A549 (cell line): ENCODE results near the gene IMPDH2. TPM values are rescaled to one million over a fixed set of nuclear protein-coding genes. Genes with fewer than 3 reads are reported as not detected.
A peak's percentile ranks its signal among the peaks of the same experiment; 100 is the strongest.

Source experiments
- ATAC-seq, 2 experiments: fragments of 200-7000 bp in 1 of 2; fragments of >200 bp in 1 of 2; cut with Nextera tagmentation in 1 of 2; cut with Tn5 transposase in 1 of 2; 3 replicates each; pipeline versions ENCODE4 v1.8.0 to v1.9.1; 2018 to 2020; ENCODE audit warnings: mild to moderate bottlenecking in 1 of 2, moderate library complexity in 1 of 2
- CTCF ChIA-PET: fragments of 300-600 bp; sonication (Branson Sonifier 250); formaldehyde crosslinking; extraction: SDS; loops from one replicate; lab custom pipeline; 2021; ENCODE audit warnings: antibody characterized with exemption, inconsistent platforms; lab: Yijun Ruan, JAX
- POLR2A ChIA-PET: fragments of 350-600 bp; formaldehyde crosslinking; extraction: SDS; loops from one replicate; lab custom pipeline; 2021; ENCODE audit warnings: antibody characterized with exemption, inconsistent platforms; lab: Yijun Ruan, JAX
- DNase-seq, 2 experiments: peaks; one replicate each; pipeline versions ENCODE4 v3.0.0 to v3.0.0-alpha.2; 2011 to 2016; ENCODE audit warnings: low read depth in 1 of 2, low spot score in 1 of 2
- FAIRE-seq: peaks from 2 replicates; lab custom pipeline; 2011; peaks lifted over from hg19 to GRCh38; lab: Jason Lieb, UNC
- H3K27ac ChIP-seq, 2 experiments: fragments of >200 bp; sonication (Bioruptor Twin); formaldehyde crosslinking; 3 replicates each; pipeline ENCODE4 v1.5.1; 2016 to 2017
- H3K4me1 ChIP-seq: fragments of >200 bp; sonication (Bioruptor Twin); formaldehyde crosslinking; 3 replicates; pipeline ENCODE4 v1.6.1; 2016
- H3K4me2 ChIP-seq: fragments of >200 bp; sonication (Bioruptor Twin); formaldehyde crosslinking; 3 replicates; pipeline ENCODE4 v1.6.1; 2016
- H3K4me3 ChIP-seq: fragments of >200 bp; sonication (Bioruptor Twin); formaldehyde crosslinking; 3 replicates; pipeline ENCODE4 v1.5.1; 2016
- H3K9me3 ChIP-seq: fragments of >200 bp; sonication (Bioruptor Twin); formaldehyde crosslinking; 3 replicates; pipeline ENCODE4 v1.6.1; 2016
- ATOH8 ChIP-seq: fragments of 250-450 bp; sonication (Bioruptor Pico); IDR thresholded peaks from 2 replicates; pipeline ENCODE4 v1.5.0; 2020; ENCODE audit warnings: low read depth, mild to moderate bottlenecking, moderate library complexity
- BCL3 ChIP-seq: fragments of >200 bp; sonication (Bioruptor Twin); formaldehyde crosslinking; IDR thresholded peaks from 3 replicates; pipeline ENCODE4 v1.6.1; 2016
- BHLHE40 ChIP-seq: IDR thresholded peaks from 2 replicates; pipeline ENCODE4 v1.6.1; 2012; ENCODE audit warnings: low read depth, low read length, inconsistent platforms
- CEBPB ChIP-seq, 2 experiments: fragments of >200 bp in 1 of 2; sonication (Bioruptor Twin) in 1 of 2; formaldehyde crosslinking in 1 of 2; IDR thresholded peaks; 2 replicates each; pipeline ENCODE4 v1.6.1; 2012 to 2016
- CHD4 ChIP-seq: fragments of 200-600 bp; sonication (generic); IDR thresholded peaks from 2 replicates; pipeline ENCODE4 v1.6.1; 2016; ENCODE audit warnings: antibody characterized with exemption, mild to moderate bottlenecking, borderline replicate concordance
- EP300 ChIP-seq, 2 experiments: fragments of >200 bp; sonication (Bioruptor Twin); formaldehyde crosslinking; IDR thresholded peaks; 2 replicates in 1 of 2; 3 replicates in 1 of 2; pipeline ENCODE4 v1.6.1; 2016 to 2017
- ESRRA ChIP-seq: fragments of 150-350 bp; IDR thresholded peaks from 2 replicates; pipeline ENCODE4 v1.6.1; 2014; ENCODE audit warnings: mild to moderate bottlenecking, low read length, borderline replicate concordance
- FOXS1 ChIP-seq: fragments of 250-450 bp; sonication (Bioruptor Pico); IDR thresholded peaks from 2 replicates; pipeline ENCODE4 v1.5.0; 2020; ENCODE audit warnings: mild to moderate bottlenecking, moderate library complexity
- GATA3 ChIP-seq: IDR thresholded peaks from 2 replicates; pipeline ENCODE4 v1.6.1; 2012; ENCODE audit warnings: borderline replicate concordance
- HOXB13 ChIP-seq: fragments of 250-450 bp; sonication (Bioruptor Pico); IDR thresholded peaks from 2 replicates; pipeline ENCODE4 v1.5.0; 2020; ENCODE audit warnings: low read depth, mild to moderate bottlenecking, moderate library complexity
- MAFK ChIP-seq: fragments of 450-650 bp; IDR thresholded peaks from 2 replicates; pipeline ENCODE4 v1.6.1; 2014; ENCODE audit not compliant: partially characterized antibody
- MAX ChIP-seq: IDR thresholded peaks from 2 replicates; pipeline ENCODE4 v1.6.1; 2012
- NFE2L2 ChIP-seq: fragments of 150-350 bp; conservative IDR thresholded peaks from 2 replicates; pipeline ENCODE4 v1.6.1; 2014; ENCODE audit warnings: low read length
- PBX3 ChIP-seq: IDR thresholded peaks from 2 replicates; pipeline ENCODE4 v1.6.1; 2012
- PHF8 ChIP-seq: fragments of 200-600 bp; sonication (generic); IDR thresholded peaks from 2 replicates; pipeline ENCODE4 v1.6.1; 2016; ENCODE audit warnings: low read depth, mild to moderate bottlenecking, antibody characterized with exemption, moderate library complexity, borderline replicate concordance
- POLR2A ChIP-seq: IDR thresholded peaks from 2 replicates; pipeline ENCODE4 v1.6.1; 2012; ENCODE audit warnings: mild to moderate bottlenecking, low read length
- POLR2AphosphoS2 ChIP-seq: conservative IDR thresholded peaks from 2 replicates; pipeline ENCODE4 v1.6.1; 2012; ENCODE audit warnings: low read length, improper control_type of control experiment, inconsistent platforms
- RNF2 ChIP-seq: fragments of 200-600 bp; sonication (generic); IDR thresholded peaks from 2 replicates; pipeline ENCODE4 v1.6.1; 2016; ENCODE audit warnings: low read depth, mild to moderate bottlenecking, antibody characterized with exemption, moderate library complexity, borderline replicate concordance
- SREBF2 ChIP-seq: fragments of 450-650 bp; IDR thresholded peaks from 2 replicates; pipeline ENCODE4 v1.6.1; 2014; ENCODE audit warnings: mild to moderate bottlenecking, moderate library complexity
- WGBS: methylation state at CpG from one replicate; pipeline ENCODE4 v1.1.6; 2017; ENCODE audit errors: missing lambda C conversion rate; 5-methylcytosine and 5-hydroxymethylcytosine counted together
- polyA plus RNA-seq, 4 experiments: library from polyadenylated mRNA; depleted of rRNA in 3 of 4; stranded (reverse); fragments of >200 nt; fragmentation: RNase III in 1 of 4; extraction: RNeasy Plus Mini Kit Qiagen cat#74134 plus additional on column Dnase treatment in 1 of 4; gene quantifications; 2 replicates in 3 of 4; 3 replicates in 1 of 4; pipeline ENCODE4 v1.2.3, GENCODE V29; 2011 to 2017
- TF ChIP-seq, protein P1 (sequence below): fragments of 150-350 bp; IDR thresholded peaks from 2 replicates; pipeline ENCODE4 v1.6.1; 2014; ENCODE audit warnings: low read depth, mild to moderate bottlenecking, low read length
- TF ChIP-seq, protein P2 (sequence below): fragments of >200 bp; sonication (Bioruptor Twin); formaldehyde crosslinking; IDR thresholded peaks from 2 replicates; pipeline ENCODE4 v1.6.1; 2016

IMPDH2 gene
- polyA plus RNA-seq, 2 of the 4 experiments (the other 2 are of a cell fraction), result 175 to 212 TPM

GRCh38 chr3:49026536-49026935 lies 2.7 kb downstream of the IMPDH2 start (continued):
- TF ChIP-seq PBX3 (no peak), MAFK (no peak), ESRRA (no peak), HOXB13 (no peak), BCL3 (no peak), RNF2 (no peak), EP300 (IDR thresholded peaks at IDR 0.05) (no peak)
- TF ChIP-seq, all 56 proteins: peak for 0

DNA sequence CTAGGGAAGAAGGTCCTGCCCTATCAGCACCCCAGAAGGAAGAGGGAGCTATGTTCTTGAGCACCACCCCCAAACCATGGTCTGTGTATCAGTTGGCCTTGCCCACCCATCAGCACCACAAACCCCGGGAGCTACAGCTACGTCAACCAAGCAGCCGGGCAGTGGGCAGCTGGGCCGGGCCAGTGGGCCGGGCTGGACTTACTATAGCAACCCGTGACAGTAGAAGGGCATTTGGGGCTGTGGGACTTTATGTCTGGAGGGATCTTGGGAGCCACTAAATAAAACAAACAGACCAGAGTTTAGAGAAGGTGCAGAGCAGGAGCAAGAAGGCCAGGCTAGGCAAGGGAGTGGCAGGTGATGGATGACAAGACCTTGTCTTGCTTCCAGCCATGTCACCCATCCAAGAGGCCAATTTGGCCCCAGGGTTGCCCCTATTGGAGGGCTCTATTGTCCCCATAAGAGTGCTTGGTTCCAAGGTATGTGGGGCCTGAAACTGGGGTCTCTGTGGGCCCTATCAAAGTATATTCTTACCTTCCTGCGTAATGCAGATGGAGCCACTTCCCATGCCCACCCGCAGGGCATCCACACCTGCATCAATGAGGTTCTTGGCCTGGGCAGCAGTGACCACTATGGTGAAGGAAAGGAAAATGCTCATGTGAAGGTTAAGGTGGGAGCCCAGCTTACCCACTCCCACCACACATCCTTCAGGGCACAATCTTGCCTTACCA lies 3.2 kb downstream of the IMPDH2 start:
- Histone ChIP-seq H3K4me3 (no peak overlapping the region), H3K9me3 (no peaks in the 10 kb centered on the region), H3K27ac (no peak overlapping the region)
- 94% methylated on average over 8 of the region's 8 CpGs for WGBS
- no peak for FAIRE-seq
- POLR2A ChIA-PET, result interaction anchor here (0.8 to 2.2 kb wide), 3 partner anchors 14 to 68 kb away, joined by 3 to 7 read pairs (median 3); partner anchors contain the start of gene QRICH1
- 0 out of 2 replicates have a peak, but pooled peaks have one; percentile 10 for TF ChIP-seq PBX3
- TF ChIP-seq PHF8, result no peak
- no peak for TF ChIP-seq MAX
- TF ChIP-seq POLR2AphosphoS2, result no peak; the same call in 1 of the 2 replicates
- TF ChIP-seq, protein P1, sequence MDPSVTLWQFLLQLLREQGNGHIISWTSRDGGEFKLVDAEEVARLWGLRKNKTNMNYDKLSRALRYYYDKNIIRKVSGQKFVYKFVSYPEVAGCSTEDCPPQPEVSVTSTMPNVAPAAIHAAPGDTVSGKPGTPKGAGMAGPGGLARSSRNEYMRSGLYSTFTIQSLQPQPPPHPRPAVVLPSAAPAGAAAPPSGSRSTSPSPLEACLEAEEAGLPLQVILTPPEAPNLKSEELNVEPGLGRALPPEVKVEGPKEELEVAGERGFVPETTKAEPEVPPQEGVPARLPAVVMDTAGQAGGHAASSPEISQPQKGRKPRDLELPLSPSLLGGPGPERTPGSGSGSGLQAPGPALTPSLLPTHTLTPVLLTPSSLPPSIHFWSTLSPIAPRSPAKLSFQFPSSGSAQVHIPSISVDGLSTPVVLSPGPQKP, result no peak
- TF ChIP-seq, all 56 proteins: peak for 1
- CTCF ChIA-PET, result interaction anchor here (0.8 to 30.1 kb wide), 4 partner anchors 19 to 69 kb away, joined by 3 to 385 read pairs (median 4); partner anchors contain the start of genes P4HTM, QRICH1 and WDR6
- DNase-seq (no peak), ATAC-seq (no peak)
- H3K4me2 ChIP-seq, result no peak overlapping the region
- H3K4me1 ChIP-seq, result peaks cover 24% of the 10 kb centered on the region

DNA sequence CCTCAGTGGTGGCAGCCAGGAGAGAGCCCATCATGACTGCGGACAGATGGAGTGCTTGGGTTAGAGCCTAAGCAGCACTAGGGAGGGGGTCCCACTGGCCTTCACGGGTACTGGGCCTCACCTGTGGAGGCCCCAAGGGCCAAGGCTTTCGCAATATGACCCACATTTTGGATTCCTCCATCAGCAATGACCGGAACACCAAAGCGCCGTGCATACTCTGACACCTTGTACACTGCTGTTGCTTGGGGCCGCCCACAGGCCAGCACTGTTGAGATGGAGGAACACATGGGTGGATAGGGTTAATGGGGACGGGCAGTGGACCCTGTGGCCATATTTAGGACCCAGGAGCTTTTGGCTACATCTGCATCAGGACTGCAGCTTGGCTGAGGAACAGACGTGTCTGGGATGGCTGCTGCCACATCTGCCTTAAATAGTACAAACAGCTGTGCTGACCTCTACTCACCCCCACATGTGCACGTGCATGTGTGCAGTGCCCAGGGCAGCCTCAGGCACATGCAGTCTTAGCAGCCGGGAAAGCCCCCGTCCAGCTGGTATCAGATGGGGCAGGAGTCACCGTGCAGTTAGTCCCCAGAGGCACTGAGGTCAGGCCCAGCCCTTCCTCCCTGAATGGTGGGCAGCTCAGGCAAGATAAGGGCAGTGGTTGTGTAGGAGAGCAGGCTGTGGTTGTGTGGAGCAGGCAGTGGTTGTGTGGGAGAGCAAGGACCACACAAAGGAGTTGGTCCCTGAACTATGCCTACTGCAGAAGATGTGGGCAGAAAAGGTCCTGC lies 4.0 kb downstream of the IMPDH2 start:
- no peak for ATAC-seq
- DNase-seq, result no peak
- CTCF ChIA-PET, result interaction anchor here (0.6 to 30.1 kb wide), 3 partner anchors 15 to 69 kb away, joined by 3 to 385 read pairs (median 4); partner anchors contain the start of genes P4HTM and QRICH1
- Histone ChIP-seq H3K4me2 (no peak overlapping the region), H3K4me3 (no peak overlapping the region), H3K4me1 (peaks cover 24% of the 10 kb centered on the region), H3K27ac (no peak overlapping the region), H3K9me3 (no peaks in the 10 kb centered on the region)
- no peak for FAIRE-seq
- 91% methylated on average over 7 of the region's 13 CpGs for WGBS
- TF ChIP-seq HOXB13 (no peak), ATOH8 (no peak), CHD4 (no peak), NFE2L2 (no peak), POLR2A (peak; percentile 18; the same call in 1 of the 2 replicates), BHLHE40 (no peak), SREBF2 (no peak), POLR2AphosphoS2 (no peak), GATA3 (no peak), FOXS1 (CRISPR knock-in tag) (no peak), CEBPB (IDR thresholded peaks at IDR 0.05) (0 out of 4 replicates have a peak, but pooled peaks of 1 of the 2 experiments have one; percentile 37), MAFK (no peak)
- TF ChIP-seq, protein P2, sequence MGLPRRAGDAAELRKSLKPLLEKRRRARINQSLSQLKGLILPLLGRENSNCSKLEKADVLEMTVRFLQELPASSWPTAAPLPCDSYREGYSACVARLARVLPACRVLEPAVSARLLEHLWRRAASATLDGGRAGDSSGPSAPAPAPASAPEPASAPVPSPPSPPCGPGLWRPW, result no peak
- POLR2A ChIA-PET, result interaction anchor here (1.4 to 2.2 kb wide), 2 partner anchors 15 to 69 kb away, joined by 3 to 7 read pairs; partner anchors contain the start of gene QRICH1
